ENCODE results near the gene DNLZ.
"Not testable (repeated sequence)": the region's sequence is repeated elsewhere in the genome, so short reads cannot be mapped to it uniquely, and the experiment has no call there.

DNLZ gene

GRCh38 chr9:136358016-136358415, 5.5 kb downstream of the DNLZ start:
- no peak for DNase-seq

GRCh38 chr9:136357202-136357725, 6.3 kb downstream of the DNLZ start:
- DNase-seq, result no peak

GRCh38 chr9:136355616-136356557, 7.7 kb downstream of the DNLZ start:
- no peak for DNase-seq

GRCh38 chr9:136354592-136355085, 8.9 kb downstream of the DNLZ start:
- DNase-seq, result no peak

- DNase-seq, result no peak
Observed at GRCh38 chr9:136353757-136354488, 9.6 kb downstream of the DNLZ start.

- DNase-seq, result no peak
Observed at GRCh38 chr9:136353088-136353487, 10.5 kb downstream of the DNLZ start.

GRCh38 chr9:136352682-136353081, 10.9 kb downstream of the DNLZ start:
- no peak for DNase-seq

GRCh38 chr9:136351868-136352267, 11.7 kb downstream of the DNLZ start:
- DNase-seq, result not testable (repeated sequence)

- no peak for DNase-seq
Observed at GRCh38 chr9:136351252-136351800, 12.2 kb downstream of the DNLZ start.

- no peak for DNase-seq
Observed at GRCh38 chr9:136349546-136349945, 14.0 kb downstream of the DNLZ start.

GRCh38 chr9:136348691-136349090, 14.9 kb downstream of the DNLZ start:
- DNase-seq, result no peak

- DNase-seq, result no peak
Observed at GRCh38 chr9:136347472-136348256, 15.9 kb downstream of the DNLZ start.

- no peak for DNase-seq
Observed at GRCh38 chr9:136346927-136347465, 16.5 kb downstream of the DNLZ start.

- DNase-seq, result no peak
Observed at GRCh38 chr9:136346157-136346481, 17.4 kb downstream of the DNLZ start.

GRCh38 chr9:136345281-136346156, 18.0 kb downstream of the DNLZ start:
- DNase-seq, result no peak

- no peak for DNase-seq
Observed at GRCh38 chr9:136344544-136345280, 18.8 kb downstream of the DNLZ start.

GRCh38 chr9:136343884-136344269, 19.7 kb downstream of the DNLZ start:
- DNase-seq, result no peak

- no peak for DNase-seq
Observed at GRCh38 chr9:136343121-136343883, 20.2 kb downstream of the DNLZ start.

Data from MV-4-11 (cell line).